Panc1 (cell line): ENCODE measurements around the gene UBQLN4. TPM values are rescaled to one million over a fixed set of nuclear protein-coding genes. Genes with fewer than 3 reads are reported as not detected.

Experiments
- ATAC-seq: fragments of 200-7000 bp; cut with Tn5 transposase; 2 replicates; pipeline ENCODE4 v1.9.1; 2020; ENCODE audit warnings: mild to moderate bottlenecking, moderate library complexity
- BruUV-seq: library from RNA; stranded (reverse); fragments of 400-500 nt; replicated peaks from 2 replicates; lab custom pipeline; 2021; lab: Mats Ljungman, UMichigan
- CTCF ChIA-PET: fragments of 300-600 bp; sonication (Branson Sonifier 250); formaldehyde crosslinking; loops from one replicate; lab custom pipeline; 2022; ENCODE audit warnings: antibody characterized with exemption; lab: Charles Lee
- POLR2A ChIA-PET: fragments of 300-600 bp; sonication (Branson Sonifier 250); formaldehyde crosslinking; loops from one replicate; lab custom pipeline; 2022; ENCODE audit warnings: antibody characterized with exemption; lab: Charles Lee
- DNase-seq: peaks from one replicate; pipeline ENCODE4 v3.0.0-alpha.2; 2010; ENCODE audit warnings: low read depth, low spot score
- H3K27ac ChIP-seq: 2 replicates; pipeline ENCODE4 v1.5.1; 2011; ENCODE audit warnings: mild to moderate bottlenecking, low read length, inconsistent platforms
- H3K27me3 ChIP-seq: fragments of 200-500 bp; sonication (Bioruptor generic); 2 replicates; pipeline ENCODE4 v1.6.0; 2014; ENCODE audit warnings: low read length, inconsistent platforms; ENCODE audit not compliant: control insufficient read depth, insufficient read depth
- H3K36me3 ChIP-seq: fragments of 200-500 bp; sonication (Bioruptor generic); 2 replicates; pipeline ENCODE4 v1.5.1; 2014; ENCODE audit warnings: inconsistent platforms, mild to moderate bottlenecking, low read length, moderate library complexity; ENCODE audit not compliant: control insufficient read depth, insufficient read depth
- H3K4me1 ChIP-seq: 2 replicates; pipeline ENCODE4 v1.5.1; 2011; ENCODE audit warnings: inconsistent platforms, mild to moderate bottlenecking, low read length, moderate library complexity; ENCODE audit not compliant: control insufficient read depth, insufficient read depth
- H3K4me3 ChIP-seq, 2 experiments: 2 replicates each; pipeline ENCODE4 v1.5.1; 2011 to 2012; ENCODE audit warnings: low read depth in 2 of 2, low read length in 2 of 2, mild to moderate bottlenecking in 2 of 2, inconsistent platforms in 1 of 2, moderate library complexity in 1 of 2
- H3K9me3 ChIP-seq: fragments of 200-500 bp; sonication (Bioruptor generic); 2 replicates; pipeline ENCODE4 v1.5.1; 2014; ENCODE audit warnings: low read depth, mild to moderate bottlenecking, inconsistent platforms, low read length, moderate library complexity; ENCODE audit not compliant: control insufficient read depth, insufficient read depth
- POLR2AphosphoS5 ChIP-seq: IDR thresholded peaks from 2 replicates; pipeline ENCODE4 v1.6.1; 2012; ENCODE audit warnings: mild to moderate bottlenecking, low read depth, low read length, moderate library complexity
- SIN3A ChIP-seq: IDR thresholded peaks from 2 replicates; pipeline ENCODE4 v1.6.1; 2012; ENCODE audit warnings: low read depth, mild to moderate bottlenecking, low read length, moderate library complexity, borderline replicate concordance; ENCODE audit not compliant: insufficient read depth
- TCF7L2 ChIP-seq: IDR thresholded peaks from 2 replicates; pipeline ENCODE4 v1.6.1; 2011; ENCODE audit warnings: mild to moderate bottlenecking, low read depth, low read length, inconsistent platforms
- in situ Hi-C: cut with HindIII; loops from 2 replicates; pipeline ENCODE4 v1.10.0; 2016; ENCODE audit warnings: low sequenced_read_pairs, low pct_unique_long_range_greater_than_20kb
- intact Hi-C: fragments of 100-400 bp; cut with micrococcal nuclease; formaldehyde crosslinking; loops from one replicate; pipeline ENCODE4 v1.10.0; 2022; ENCODE audit not compliant: unreplicated experiment
- total RNA-seq: library from RNA; stranded (reverse); gene quantifications from one replicate; pipeline ENCODE4 v1.2.1, GENCODE V29; 2021; ENCODE audit not compliant: unreplicated experiment
- TF ChIP-seq, protein P1 (sequence below), 2 experiments: IDR thresholded peaks; 2 replicates each; pipeline ENCODE4 v1.6.1; 2011 to 2012; ENCODE audit warnings: low read depth in 2 of 2, control low read depth in 1 of 2, low read length in 1 of 2, mild to moderate bottlenecking in 1 of 2, moderate library complexity in 1 of 2; ENCODE audit not compliant: insufficient read depth in 1 of 2
- TF ChIP-seq, protein P2 (sequence below): fragments of 450-650 bp; IDR thresholded peaks from 2 replicates; pipeline ENCODE4 v1.5.1; 2017; ENCODE audit warnings: mild to moderate bottlenecking

Gene UBQLN4
- total RNA-seq, 1 experiment from 2014 or later, result 60.0 TPM

DNA sequence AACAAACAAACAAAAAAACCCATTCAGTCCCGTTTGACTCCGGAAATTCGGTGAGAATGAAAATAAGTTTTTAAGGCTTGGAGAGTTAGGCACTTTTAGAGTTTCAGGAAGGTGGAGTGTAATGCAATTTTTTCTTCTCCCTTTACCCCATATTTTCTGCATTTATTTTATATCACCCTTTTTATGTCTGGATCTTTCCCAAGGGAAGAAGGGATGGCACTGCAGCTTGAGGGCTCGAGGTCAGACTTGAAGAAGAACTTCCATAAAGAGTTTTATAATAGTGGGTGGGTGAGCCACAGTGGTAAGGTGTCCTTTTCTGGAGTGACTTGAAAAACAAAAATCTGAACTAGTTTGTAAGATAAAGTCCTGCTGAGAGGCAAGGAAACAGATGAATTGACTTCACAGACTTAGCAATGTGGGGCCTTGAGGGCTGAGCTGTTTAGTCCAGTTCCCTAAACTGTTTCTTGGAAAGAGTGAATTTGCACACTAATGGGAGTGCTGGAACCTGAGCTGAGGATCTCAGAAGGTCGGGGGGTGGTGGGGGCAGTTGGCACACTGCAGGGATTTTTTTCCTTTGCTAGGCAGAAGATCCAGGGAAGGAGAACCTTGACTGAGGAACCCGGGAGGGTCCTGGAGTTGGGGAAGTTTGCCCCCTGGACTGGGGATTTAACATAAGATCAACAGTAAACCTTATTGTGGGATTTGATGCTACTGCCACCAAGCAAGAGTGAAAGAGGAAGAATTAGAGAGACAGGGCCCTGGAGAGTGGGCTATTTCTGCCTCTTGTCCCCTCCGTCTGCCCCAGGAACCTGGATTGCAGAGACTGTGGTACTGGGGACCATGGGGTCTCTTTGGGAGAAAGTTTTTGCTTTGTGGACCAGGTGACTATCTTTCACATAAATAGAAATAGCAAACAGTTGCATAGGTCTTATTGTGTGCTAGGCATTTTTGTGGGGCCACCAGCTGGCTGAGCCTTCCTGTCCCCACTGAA is 30.5 kb upstream of the UBQLN4 start:
- in situ Hi-C loops, result no loop called here

DNA sequence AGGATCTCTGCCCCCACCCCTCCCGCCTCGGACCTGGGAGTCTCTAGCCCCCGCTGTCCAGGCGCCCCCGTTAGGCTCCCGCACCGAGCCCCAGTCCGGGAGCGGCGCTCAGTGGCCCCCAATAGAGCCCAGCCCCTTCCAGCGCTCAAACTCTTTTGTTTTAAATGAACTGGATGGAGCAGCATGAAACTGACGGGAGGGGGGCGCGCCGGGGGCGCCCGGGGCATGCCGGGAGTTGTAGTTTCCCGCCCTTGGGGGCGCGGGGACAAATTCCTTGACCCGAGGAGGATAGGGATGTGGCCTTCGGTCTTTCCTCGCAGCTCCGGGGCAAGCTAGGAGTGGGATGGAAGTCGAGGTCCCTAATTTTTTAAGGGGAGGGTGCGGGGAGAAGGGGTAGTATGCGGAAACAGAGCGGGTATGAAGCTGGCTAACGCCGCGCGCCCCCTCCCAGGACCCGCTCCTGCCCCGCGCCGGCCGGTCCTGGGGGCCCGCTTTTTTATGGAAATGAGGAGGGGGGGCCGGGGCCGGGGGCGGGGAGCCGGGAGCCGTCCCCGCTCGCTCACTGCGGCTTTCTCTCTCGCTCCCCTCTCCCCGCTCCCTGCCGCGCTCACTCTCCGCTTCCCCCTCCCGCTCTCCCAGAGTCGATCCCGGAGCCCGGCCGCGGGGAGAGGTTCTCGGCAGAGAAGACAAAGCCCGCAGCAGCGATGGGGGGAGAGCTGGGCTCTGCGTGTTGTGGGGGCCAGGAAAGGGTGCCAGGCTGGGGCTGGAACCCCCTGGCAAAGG is 28.9 kb upstream of the UBQLN4 start, which contains the start of gene MEX3A:
MEX3A (minus strand) TSS at position 157 of the 783 bp plus-strand sequence. CDS start 467 bp downstream, outside the sequence.
- TF ChIP-seq, protein P1, sequence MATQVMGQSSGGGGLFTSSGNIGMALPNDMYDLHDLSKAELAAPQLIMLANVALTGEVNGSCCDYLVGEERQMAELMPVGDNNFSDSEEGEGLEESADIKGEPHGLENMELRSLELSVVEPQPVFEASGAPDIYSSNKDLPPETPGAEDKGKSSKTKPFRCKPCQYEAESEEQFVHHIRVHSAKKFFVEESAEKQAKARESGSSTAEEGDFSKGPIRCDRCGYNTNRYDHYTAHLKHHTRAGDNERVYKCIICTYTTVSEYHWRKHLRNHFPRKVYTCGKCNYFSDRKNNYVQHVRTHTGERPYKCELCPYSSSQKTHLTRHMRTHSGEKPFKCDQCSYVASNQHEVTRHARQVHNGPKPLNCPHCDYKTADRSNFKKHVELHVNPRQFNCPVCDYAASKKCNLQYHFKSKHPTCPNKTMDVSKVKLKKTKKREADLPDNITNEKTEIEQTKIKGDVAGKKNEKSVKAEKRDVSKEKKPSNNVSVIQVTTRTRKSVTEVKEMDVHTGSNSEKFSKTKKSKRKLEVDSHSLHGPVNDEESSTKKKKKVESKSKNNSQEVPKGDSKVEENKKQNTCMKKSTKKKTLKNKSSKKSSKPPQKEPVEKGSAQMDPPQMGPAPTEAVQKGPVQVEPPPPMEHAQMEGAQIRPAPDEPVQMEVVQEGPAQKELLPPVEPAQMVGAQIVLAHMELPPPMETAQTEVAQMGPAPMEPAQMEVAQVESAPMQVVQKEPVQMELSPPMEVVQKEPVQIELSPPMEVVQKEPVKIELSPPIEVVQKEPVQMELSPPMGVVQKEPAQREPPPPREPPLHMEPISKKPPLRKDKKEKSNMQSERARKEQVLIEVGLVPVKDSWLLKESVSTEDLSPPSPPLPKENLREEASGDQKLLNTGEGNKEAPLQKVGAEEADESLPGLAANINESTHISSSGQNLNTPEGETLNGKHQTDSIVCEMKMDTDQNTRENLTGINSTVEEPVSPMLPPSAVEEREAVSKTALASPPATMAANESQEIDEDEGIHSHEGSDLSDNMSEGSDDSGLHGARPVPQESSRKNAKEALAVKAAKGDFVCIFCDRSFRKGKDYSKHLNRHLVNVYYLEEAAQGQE (IDR thresholded peaks at IDR 0.05; ENCODE audit: insufficient read depth in 1 of 2, low read depth in 2 of 2, low read length in 1 of 2), result no peak
- TF ChIP-seq, protein P2, sequence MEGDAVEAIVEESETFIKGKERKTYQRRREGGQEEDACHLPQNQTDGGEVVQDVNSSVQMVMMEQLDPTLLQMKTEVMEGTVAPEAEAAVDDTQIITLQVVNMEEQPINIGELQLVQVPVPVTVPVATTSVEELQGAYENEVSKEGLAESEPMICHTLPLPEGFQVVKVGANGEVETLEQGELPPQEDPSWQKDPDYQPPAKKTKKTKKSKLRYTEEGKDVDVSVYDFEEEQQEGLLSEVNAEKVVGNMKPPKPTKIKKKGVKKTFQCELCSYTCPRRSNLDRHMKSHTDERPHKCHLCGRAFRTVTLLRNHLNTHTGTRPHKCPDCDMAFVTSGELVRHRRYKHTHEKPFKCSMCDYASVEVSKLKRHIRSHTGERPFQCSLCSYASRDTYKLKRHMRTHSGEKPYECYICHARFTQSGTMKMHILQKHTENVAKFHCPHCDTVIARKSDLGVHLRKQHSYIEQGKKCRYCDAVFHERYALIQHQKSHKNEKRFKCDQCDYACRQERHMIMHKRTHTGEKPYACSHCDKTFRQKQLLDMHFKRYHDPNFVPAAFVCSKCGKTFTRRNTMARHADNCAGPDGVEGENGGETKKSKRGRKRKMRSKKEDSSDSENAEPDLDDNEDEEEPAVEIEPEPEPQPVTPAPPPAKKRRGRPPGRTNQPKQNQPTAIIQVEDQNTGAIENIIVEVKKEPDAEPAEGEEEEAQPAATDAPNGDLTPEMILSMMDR, result no peak
- TF ChIP-seq POLR2AphosphoS5 (peak; percentile 29; the same call in 1 of the 2 replicates), SIN3A (peak; percentile 91), TCF7L2 (no peak)
- no peaks in the 10 kb centered on the region for H3K27me3 ChIP-seq
- ChIA-PET CTCF (no interaction called here), POLR2A (no interaction called here)
- H3K4me1 ChIP-seq, result peaks cover 10% of the 10 kb centered on the region
- H3K9me3 ChIP-seq, result no peaks in the 10 kb centered on the region
- in situ Hi-C loops (no loop called here), intact Hi-C loops (no loop called here)
- ATAC-seq (peak; percentile 89), DNase-seq (no peak)
- H3K36me3 ChIP-seq, result no peaks in the 10 kb centered on the region; the same call in 1 of the 2 replicates
- H3K4me3 ChIP-seq, result peak within 1 kb of the TSS; percentile 66 to 74
- BruUV-seq, result no TSS peak
- peak within 1 kb of the TSS; percentile 75 for H3K27ac ChIP-seq

More for the DNA sequence above, 30.5 kb upstream of the UBQLN4 start:
- ChIA-PET POLR2A (no interaction called here), CTCF (interaction anchor here (0.5 to 0.6 kb wide), 2 partner anchors 13 to 53 kb away, joined by 3 to 7 read pairs; no protein-coding TSS in a partner anchor)
- Histone ChIP-seq H3K27ac (no peak overlapping the region), H3K4me3 (no peak overlapping the region), H3K36me3 (no peaks in the 10 kb centered on the region; the same call in 1 of the 2 replicates), H3K27me3 (no peaks in the 10 kb centered on the region), H3K4me1 (peaks cover 10% of the 10 kb centered on the region), H3K9me3 (no peaks in the 10 kb centered on the region)
- ATAC-seq (no peak), DNase-seq (no peak)
- BruUV-seq, result TSS peak; percentile 87
- TF ChIP-seq TCF7L2, result no peak
- TF ChIP-seq, protein P1 (IDR thresholded peaks at IDR 0.05; ENCODE audit: insufficient read depth in 1 of 2, low read depth in 2 of 2, low read length in 1 of 2), result no peak
- no peak for TF ChIP-seq POLR2AphosphoS5
- TF ChIP-seq SIN3A, result no peak
- TF ChIP-seq, protein P2, result no peak
- intact Hi-C loops, result no loop called here
